ENCODE results near the gene STING1.
A peak's percentile ranks its signal among the peaks of the same experiment; 100 is the strongest.
"Not testable (repeated sequence)": the region's sequence is repeated elsewhere in the genome, so short reads cannot be mapped to it uniquely, and the experiment has no call there.

STING1 gene

DNA sequence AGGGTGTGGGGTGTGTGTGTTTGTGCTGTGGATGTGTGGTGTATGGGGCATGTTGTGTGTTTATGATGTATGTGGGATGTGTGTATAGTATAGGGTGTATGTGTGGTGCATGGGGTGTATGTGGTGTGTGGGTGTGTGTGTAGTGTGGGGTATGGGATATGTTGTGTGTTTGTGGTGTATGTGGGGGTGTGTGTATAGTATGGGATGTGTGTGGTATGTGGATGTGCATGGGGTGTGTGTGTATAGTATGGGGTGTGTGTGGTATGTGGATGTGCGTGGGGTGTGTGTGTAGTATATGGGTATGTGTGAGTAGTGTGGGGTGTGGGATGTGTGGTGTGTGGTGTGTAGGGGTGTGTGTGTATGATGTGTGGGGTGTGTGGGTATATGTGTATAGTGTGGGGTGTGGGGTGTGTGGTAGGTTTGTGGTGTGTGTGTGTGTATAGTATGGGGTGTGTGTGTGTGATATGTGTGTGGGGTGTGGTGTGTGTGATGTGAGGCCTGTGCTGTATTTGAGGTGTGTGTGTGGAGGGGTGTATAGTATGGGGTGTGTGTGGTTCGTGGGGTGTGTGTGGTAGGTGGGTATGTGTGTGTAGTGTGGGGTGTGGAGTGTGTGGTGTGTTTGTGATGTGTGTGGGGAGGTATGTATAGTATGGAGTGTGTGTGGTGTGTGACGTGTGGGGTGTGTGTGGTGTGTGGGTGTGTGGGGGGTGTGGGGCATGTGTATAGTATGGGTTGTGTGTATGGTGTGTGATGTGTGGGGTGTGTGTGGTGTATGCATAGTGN is 30.5 kb downstream of the STING1 start:
- no peak for DNase-seq (ENCODE audit: low read depth, low spot score)
- H3K4me3 ChIP-seq (ENCODE audit: low read depth, low read length), result no peak overlapping the region
- in situ Hi-C loops (cut with HindIII; ENCODE audit: low sequenced_read_pairs), result no loop called here
- TF ChIP-seq, protein P1, sequence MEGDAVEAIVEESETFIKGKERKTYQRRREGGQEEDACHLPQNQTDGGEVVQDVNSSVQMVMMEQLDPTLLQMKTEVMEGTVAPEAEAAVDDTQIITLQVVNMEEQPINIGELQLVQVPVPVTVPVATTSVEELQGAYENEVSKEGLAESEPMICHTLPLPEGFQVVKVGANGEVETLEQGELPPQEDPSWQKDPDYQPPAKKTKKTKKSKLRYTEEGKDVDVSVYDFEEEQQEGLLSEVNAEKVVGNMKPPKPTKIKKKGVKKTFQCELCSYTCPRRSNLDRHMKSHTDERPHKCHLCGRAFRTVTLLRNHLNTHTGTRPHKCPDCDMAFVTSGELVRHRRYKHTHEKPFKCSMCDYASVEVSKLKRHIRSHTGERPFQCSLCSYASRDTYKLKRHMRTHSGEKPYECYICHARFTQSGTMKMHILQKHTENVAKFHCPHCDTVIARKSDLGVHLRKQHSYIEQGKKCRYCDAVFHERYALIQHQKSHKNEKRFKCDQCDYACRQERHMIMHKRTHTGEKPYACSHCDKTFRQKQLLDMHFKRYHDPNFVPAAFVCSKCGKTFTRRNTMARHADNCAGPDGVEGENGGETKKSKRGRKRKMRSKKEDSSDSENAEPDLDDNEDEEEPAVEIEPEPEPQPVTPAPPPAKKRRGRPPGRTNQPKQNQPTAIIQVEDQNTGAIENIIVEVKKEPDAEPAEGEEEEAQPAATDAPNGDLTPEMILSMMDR (IDR thresholded peaks at IDR 0.05; ENCODE audit: low read depth, low read length), result no peak

DNA sequence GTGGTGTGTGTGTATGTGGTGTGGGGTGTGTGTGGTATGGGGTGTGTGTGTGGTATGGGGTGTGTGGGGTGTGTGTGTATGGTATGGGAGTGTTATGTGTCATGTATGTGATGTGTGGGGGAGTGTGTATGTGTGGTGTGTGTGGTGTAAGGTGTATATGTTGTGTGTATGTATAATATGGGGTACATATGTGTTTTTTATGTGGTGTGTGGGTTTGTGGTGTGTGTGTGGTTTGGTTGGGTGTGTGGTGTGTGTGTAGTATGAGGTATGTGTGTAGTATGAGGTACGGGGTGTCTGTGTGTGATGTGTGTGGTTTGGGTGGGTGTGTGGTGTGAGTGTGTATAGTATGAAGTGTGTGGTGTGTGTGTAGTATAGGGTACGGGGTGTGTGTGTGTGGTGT is 31.4 kb downstream of the STING1 start:
- H3K4me3 ChIP-seq (ENCODE audit: low read depth, low read length), result no peak overlapping the region
- TF ChIP-seq, protein P1 (IDR thresholded peaks at IDR 0.05; ENCODE audit: low read depth, low read length), result no peak
- in situ Hi-C loops (cut with HindIII; ENCODE audit: low sequenced_read_pairs), result no loop called here
- no peak for DNase-seq (ENCODE audit: low read depth, low spot score)

DNA sequence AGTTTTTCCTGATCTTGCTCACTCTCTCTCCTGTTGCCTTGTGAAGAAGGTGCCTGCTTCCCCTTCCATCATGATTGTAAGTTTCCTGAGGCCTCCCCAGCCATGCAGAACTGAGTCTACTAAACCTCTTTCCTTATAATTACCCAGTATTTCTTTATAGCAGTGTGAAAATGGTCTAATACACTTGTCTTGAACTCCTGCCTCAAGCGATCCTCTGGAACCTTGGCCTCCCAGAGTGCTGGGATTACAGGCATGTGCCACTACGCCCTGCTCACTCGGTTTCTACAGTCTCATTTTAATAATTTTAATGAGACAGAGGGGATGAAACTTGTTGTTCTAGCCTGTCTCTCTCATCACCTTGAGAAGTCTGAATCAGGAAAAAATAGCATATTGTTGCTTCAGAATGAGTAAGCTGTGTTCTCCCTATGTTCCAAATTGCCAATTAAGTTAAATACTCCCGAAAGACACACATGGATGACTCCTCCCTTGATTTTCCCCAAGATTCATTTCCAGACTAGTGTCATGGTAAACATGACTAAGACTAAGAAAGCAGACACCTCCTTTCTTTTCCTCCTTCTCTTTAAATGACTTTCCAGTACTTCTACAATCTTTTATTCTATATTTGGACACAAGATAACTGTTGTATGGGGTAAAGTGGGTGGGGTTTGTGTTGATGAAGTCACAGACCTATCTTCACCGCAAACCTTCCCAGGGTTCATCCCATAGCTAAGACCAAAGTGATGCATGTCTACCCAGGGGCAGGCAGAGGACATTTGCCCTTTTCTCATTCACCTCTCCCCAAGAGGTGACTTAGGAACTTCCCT is 35.4 kb downstream of the STING1 start:
- in situ Hi-C loops (cut with HindIII; ENCODE audit: low sequenced_read_pairs), result no loop called here
- no peak overlapping the region for H3K4me3 ChIP-seq (ENCODE audit: low read depth, low read length)
- TF ChIP-seq, protein P1 (IDR thresholded peaks at IDR 0.05; ENCODE audit: low read depth, low read length), result no peak
- peak; percentile 17 for DNase-seq (ENCODE audit: low read depth, low spot score)

DNA sequence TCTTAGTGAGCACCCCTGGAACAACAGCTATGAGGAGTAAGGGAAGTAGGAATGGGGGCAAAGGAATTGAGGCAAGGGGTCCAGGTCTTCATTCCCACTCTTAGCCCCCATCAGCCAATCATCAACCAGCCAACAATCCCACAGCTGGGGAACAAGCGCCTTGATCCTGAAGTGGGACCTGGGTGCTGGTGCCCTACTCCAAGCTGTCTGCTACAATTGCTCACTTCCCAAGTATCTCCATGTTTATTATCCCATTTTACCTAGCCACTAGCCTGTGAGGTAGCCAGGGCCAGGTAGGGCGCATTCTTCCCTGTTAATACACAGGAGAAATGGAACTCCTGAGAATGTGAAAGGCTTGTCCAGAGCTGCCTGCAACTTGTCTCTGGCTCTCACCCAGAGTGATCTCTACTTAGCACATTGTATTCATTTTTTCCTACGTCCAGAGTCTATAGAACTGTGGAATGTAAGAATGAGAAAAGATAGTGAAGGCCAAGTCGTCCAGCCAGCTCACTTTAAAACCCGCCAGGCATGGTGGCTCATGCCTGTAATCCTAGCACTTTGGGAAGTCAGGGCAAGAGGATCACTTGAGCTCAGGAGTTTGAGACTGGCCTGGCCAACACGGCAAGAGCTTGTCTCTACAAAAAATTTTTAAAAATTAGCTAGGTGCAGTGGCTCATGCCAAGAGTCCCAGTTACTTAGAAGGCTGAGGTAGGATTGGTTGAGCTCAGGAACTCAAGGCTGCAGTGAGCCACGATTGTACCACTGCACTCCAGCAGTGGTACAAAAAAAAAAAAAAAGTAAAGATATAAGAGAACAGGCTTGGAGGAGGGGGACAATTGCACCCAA is 37.0 kb downstream of the STING1 start:
- in situ Hi-C loops (cut with HindIII; ENCODE audit: low sequenced_read_pairs), result no loop called here
- DNase-seq (ENCODE audit: low read depth, low spot score), result peak; percentile 74
- TF ChIP-seq, protein P1 (IDR thresholded peaks at IDR 0.05; ENCODE audit: low read depth, low read length), result no peak
- H3K4me3 ChIP-seq (ENCODE audit: low read depth, low read length), result no peak overlapping the region

DNA sequence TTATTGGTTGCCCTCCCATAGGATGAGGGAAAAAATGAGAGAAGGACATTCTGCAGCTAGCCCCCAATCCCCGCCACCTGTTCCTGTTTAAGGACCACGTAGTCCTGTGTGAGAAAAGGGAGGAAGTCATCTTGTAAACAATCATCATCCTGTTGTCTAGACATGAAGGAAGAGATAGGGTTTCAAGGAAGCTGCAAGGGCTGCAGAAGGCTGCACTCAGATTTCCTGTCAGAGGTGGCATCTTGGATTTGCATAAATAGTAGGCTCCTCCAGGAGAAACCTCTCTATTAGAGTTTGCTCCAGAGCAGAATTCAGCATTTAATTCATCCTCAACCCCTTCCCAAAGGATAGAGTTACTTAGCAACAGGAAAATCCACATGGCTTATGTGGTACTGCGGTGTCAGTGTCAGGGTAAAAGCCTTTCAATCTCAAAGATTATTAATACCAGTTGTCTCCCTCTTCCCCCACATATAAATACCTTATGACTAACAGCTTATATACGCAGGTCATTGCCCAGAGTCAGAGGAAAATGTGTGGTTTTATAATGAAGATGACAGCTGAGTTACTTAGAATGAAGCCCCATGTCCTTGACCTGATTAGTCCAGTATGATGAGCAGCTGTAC is 38.6 kb downstream of the STING1 start:
- in situ Hi-C loops (cut with HindIII; ENCODE audit: low sequenced_read_pairs), result no loop called here
- DNase-seq (ENCODE audit: low read depth, low spot score), result peak; percentile 72
- TF ChIP-seq, protein P1 (IDR thresholded peaks at IDR 0.05; ENCODE audit: low read depth, low read length), result no peak
- H3K4me3 ChIP-seq (ENCODE audit: low read depth, low read length), result no peak overlapping the region

DNA sequence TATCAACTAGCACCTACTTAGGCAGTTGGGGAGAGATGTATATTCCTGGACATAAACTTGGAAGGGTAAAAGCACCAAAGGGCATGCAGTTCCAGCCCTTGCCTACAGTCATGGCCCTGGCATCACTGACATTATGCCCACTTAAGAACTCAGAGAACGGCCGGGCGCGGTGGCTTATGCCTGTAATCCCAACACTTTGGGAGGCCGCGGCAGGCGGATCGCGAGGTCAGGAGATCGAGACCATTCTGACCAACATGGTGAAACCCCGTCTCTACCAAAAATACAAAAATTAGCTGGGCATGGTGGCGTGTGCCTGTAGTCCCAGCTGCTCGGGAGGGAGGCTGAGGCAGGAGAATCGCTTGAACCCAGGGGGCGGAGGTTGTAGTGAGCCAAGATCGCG is 42.1 kb downstream of the STING1 start:
- in situ Hi-C loops (cut with HindIII; ENCODE audit: low sequenced_read_pairs); DNase-seq (ENCODE audit: low read depth, low spot score); H3K4me3 ChIP-seq (ENCODE audit: low read depth, low read length): not testable (repeated sequence)
